ENCODE results near the gene UGT1A7. TPM values are rescaled to one million over a fixed set of nuclear protein-coding genes. Genes with fewer than 3 reads are reported as not detected.

UGT1A7 gene
- total RNA-seq, 1 donor from 2014 or later: not detected

GRCh38 chr2:233705911-233706506 is 24.3 kb downstream of the UGT1A7 start:
- TF ChIP-seq CTCF (IDR thresholded peaks at IDR 0.05; ENCODE audit: unreplicated experiment): no peak
- H3K27me3 Mint-ChIP-seq: no peaks in the 10 kb centered on the region
- peaks cover 5% of the 10 kb centered on the region for H3K4me1 Mint-ChIP-seq (ENCODE audit: low read depth)
- peaks cover 11% of the 10 kb centered on the region for H3K9me3 Mint-ChIP-seq (ENCODE audit: low read depth)
- H3K36me3 Mint-ChIP-seq (ENCODE audit: insufficient read depth): no peaks in the 10 kb centered on the region
- DNase-seq (ENCODE audit: low spot score, unreplicated experiment): no peak
- no peak overlapping the region for H3K4me3 Mint-ChIP-seq (ENCODE audit: low read depth)
- no peak overlapping the region for H3K27ac Mint-ChIP-seq

GRCh38 chr2:233706720-233707119 is 25.0 kb downstream of the UGT1A7 start:
- Mint-ChIP-seq H3K27me3 (no peaks in the 10 kb centered on the region), H3K36me3 (ENCODE audit: insufficient read depth) (no peaks in the 10 kb centered on the region), H3K4me1 (ENCODE audit: low read depth) (peaks cover 9% of the 10 kb centered on the region), H3K27ac (no peak overlapping the region), H3K4me3 (ENCODE audit: low read depth) (no peak overlapping the region), H3K9me3 (ENCODE audit: low read depth) (peaks cover 7% of the 10 kb centered on the region)
- no peak for DNase-seq (ENCODE audit: low spot score, unreplicated experiment)
- TF ChIP-seq CTCF (IDR thresholded peaks at IDR 0.05; ENCODE audit: unreplicated experiment): no peak

- Mint-ChIP-seq H3K27ac (no peak overlapping the region), H3K36me3 (ENCODE audit: insufficient read depth) (no peaks in the 10 kb centered on the region), H3K9me3 (ENCODE audit: low read depth) (peaks cover 3% of the 10 kb centered on the region), H3K27me3 (no peaks in the 10 kb centered on the region), H3K4me1 (ENCODE audit: low read depth) (peaks cover 9% of the 10 kb centered on the region), H3K4me3 (ENCODE audit: low read depth) (no peak overlapping the region)
- TF ChIP-seq CTCF (IDR thresholded peaks at IDR 0.05; ENCODE audit: unreplicated experiment): no peak
- DNase-seq (ENCODE audit: low spot score, unreplicated experiment): no peak
These were observed 26.4 kb downstream of the UGT1A7 start for GRCh38 chr2:233707940-233708644.

GRCh38 chr2:233708942-233709341 is 27.2 kb downstream of the UGT1A7 start:
- Mint-ChIP-seq H3K27me3 (peaks cover 2% of the 10 kb centered on the region), H3K9me3 (ENCODE audit: low read depth) (no peaks in the 10 kb centered on the region), H3K4me3 (ENCODE audit: low read depth) (no peak overlapping the region), H3K36me3 (ENCODE audit: insufficient read depth) (no peaks in the 10 kb centered on the region), H3K27ac (no peak overlapping the region), H3K4me1 (ENCODE audit: low read depth) (peaks cover 9% of the 10 kb centered on the region)
- DNase-seq (ENCODE audit: low spot score, unreplicated experiment): no peak
- TF ChIP-seq CTCF (IDR thresholded peaks at IDR 0.05; ENCODE audit: unreplicated experiment): no peak

GRCh38 chr2:233711312-233712008 is 29.8 kb downstream of the UGT1A7 start:
- Mint-ChIP-seq H3K27me3 (peaks cover 5% of the 10 kb centered on the region), H3K9me3 (ENCODE audit: low read depth) (no peaks in the 10 kb centered on the region), H3K4me1 (ENCODE audit: low read depth) (peaks cover 9% of the 10 kb centered on the region), H3K4me3 (ENCODE audit: low read depth) (no peak overlapping the region), H3K36me3 (ENCODE audit: insufficient read depth) (no peaks in the 10 kb centered on the region), H3K27ac (no peak overlapping the region)
- TF ChIP-seq CTCF (IDR thresholded peaks at IDR 0.05; ENCODE audit: unreplicated experiment): peak; percentile 94
- DNase-seq (ENCODE audit: low spot score, unreplicated experiment): peak; percentile 71

All from progenitor cell of endocrine pancreas (in vitro differentiated cells).